HL-60 (cell line): ENCODE data around the gene RNF26.
A peak's percentile ranks its signal among the peaks of the same experiment; 100 is the strongest.

Experiments
- DNase-seq, 2 experiments: peaks; one replicate each; pipeline ENCODE4 v3.0.0-alpha.2; 2010 to 2020; ENCODE audit warnings: low read depth in 1 of 2, low spot score in 1 of 2
- H3K27ac ChIP-seq: fragments of 250-450 bp; sonication (Bioruptor Pico); replicated peaks from 2 replicates; pipeline ENCODE4 v1.5.1; 2020; ENCODE audit warnings: mild to moderate bottlenecking, moderate library complexity
- H3K27me3 ChIP-seq: fragments of 250-450 bp; sonication (Bioruptor Pico); 2 replicates; pipeline ENCODE4 v1.5.1; 2021; ENCODE audit warnings: mild to moderate bottlenecking, moderate library complexity; ENCODE audit not compliant: insufficient read depth, poor library complexity, severe bottlenecking
- H3K4me3 ChIP-seq: replicated peaks from 2 replicates; pipeline ENCODE4 v1.5.1; 2011; ENCODE audit warnings: mild to moderate bottlenecking, control low read depth, low read length; ENCODE audit not compliant: insufficient read depth
- CTCF ChIP-seq: IDR thresholded peaks from one replicate; pipeline ENCODE4 v1.5.1; 2011; ENCODE audit warnings: low read length, control low read depth, inconsistent platforms; ENCODE audit not compliant: insufficient read depth
- GABPA ChIP-seq: IDR thresholded peaks from 2 replicates; pipeline ENCODE4 v1.6.1; 2012; ENCODE audit warnings: low read depth
- POLR2AphosphoS5 ChIP-seq: IDR thresholded peaks from 2 replicates; pipeline ENCODE4 v1.6.1; 2012; ENCODE audit warnings: low read depth
- REST ChIP-seq: IDR thresholded peaks from 2 replicates; pipeline ENCODE4 v1.6.1; 2012; ENCODE audit warnings: low read depth; ENCODE audit not compliant: insufficient replicate concordance
- SPI1 ChIP-seq: IDR thresholded peaks from 2 replicates; pipeline ENCODE4 v1.6.1; 2012; ENCODE audit warnings: low read depth, mild to moderate bottlenecking, borderline replicate concordance

The RNF26 gene

GRCh38 chr11:119371778-119372182 lies 37.5 kb downstream of the RNF26 start:
- peak; percentile 23 for TF ChIP-seq CTCF
- no peak for TF ChIP-seq POLR2AphosphoS5
- Histone ChIP-seq H3K4me3 (no peak overlapping the region), H3K27me3 (peaks cover 2% of the 10 kb centered on the region), H3K27ac (no peak overlapping the region)
- no peak for DNase-seq

GRCh38 chr11:119372260-119373058 lies 38.1 kb downstream of the RNF26 start:
- TF ChIP-seq GABPA (no peak), POLR2AphosphoS5 (no peak), REST (no peak), SPI1 (no peak), CTCF (no peak)
- Histone ChIP-seq H3K4me3 (no peak overlapping the region), H3K27ac (no peak overlapping the region), H3K27me3 (peaks cover 2% of the 10 kb centered on the region)
- no peak for DNase-seq

GRCh38 chr11:119373059-119373920 lies 39.0 kb downstream of the RNF26 start:
- no peak overlapping the region for H3K4me3 ChIP-seq
- H3K27ac ChIP-seq, result no peak overlapping the region
- no peak for TF ChIP-seq REST
- DNase-seq, result no peak
- H3K27me3 ChIP-seq, result peaks cover 2% of the 10 kb centered on the region

- H3K27me3 ChIP-seq, result peaks cover 2% of the 10 kb centered on the region
- TF ChIP-seq SPI1 (no peak; the same call in 1 of the 2 replicates), CTCF (peak; percentile 85)
- H3K27ac ChIP-seq, result no peak overlapping the region
- no peak overlapping the region for H3K4me3 ChIP-seq
- peak in 1 of 2 experiments; percentile 56 for DNase-seq
Measured at GRCh38 chr11:119373921-119374631, 39.7 kb downstream of the RNF26 start.
